PFSK-1 (cell line): ENCODE measurements around the gene TESMIN.

ENCODE experiments used
- POLR2AphosphoS5 ChIP-seq: IDR thresholded peaks from 2 replicates; pipeline ENCODE4 v1.6.1; 2012; ENCODE audit warnings: low read depth, mild to moderate bottlenecking, control low read depth, low read length, moderate library complexity
- REST ChIP-seq, 2 experiments: IDR thresholded peaks; 2 replicates each; pipeline versions ENCODE4 v1.6.1 to v1.8.0; 2011 to 2012; ENCODE audit warnings: low read depth in 2 of 2, low read length in 2 of 2, control low read depth in 1 of 2, inconsistent platforms in 1 of 2, mild to moderate bottlenecking in 1 of 2, moderate library complexity in 1 of 2; ENCODE audit not compliant: insufficient read depth in 1 of 2
- SIN3A ChIP-seq: IDR thresholded peaks from 2 replicates; pipeline ENCODE4 v1.6.1; 2012; ENCODE audit warnings: mild to moderate bottlenecking, low read length, moderate library complexity, borderline replicate concordance; ENCODE audit not compliant: insufficient read depth
- TAF1 ChIP-seq: IDR thresholded peaks from 2 replicates; pipeline ENCODE4 v1.6.1; 2012; ENCODE audit warnings: low read length, control low read depth, borderline replicate concordance; ENCODE audit not compliant: insufficient read depth

DNA sequence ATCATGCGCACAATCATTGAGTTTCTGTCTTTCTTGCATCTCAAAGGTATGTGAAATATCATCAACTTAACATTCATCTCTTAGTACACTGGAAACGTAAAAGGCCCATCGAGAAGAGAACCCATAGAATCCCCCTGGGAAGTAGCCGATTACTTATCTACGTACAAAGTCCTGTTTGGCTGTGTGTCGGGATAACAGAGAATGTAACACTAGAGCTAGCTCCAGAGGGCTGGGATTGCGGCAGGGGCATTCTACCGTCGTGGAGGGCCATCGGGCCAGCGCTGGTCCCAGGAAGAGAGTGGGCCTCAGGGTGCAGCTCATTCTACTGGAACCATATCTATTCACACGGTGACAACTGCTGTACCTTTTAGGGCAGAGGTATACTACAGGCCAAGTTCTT lies 62.4 kb downstream of the TESMIN start:
- TF ChIP-seq REST (IDR thresholded peaks at IDR 0.05; ENCODE audit: insufficient read depth in 1 of 2, low read depth in 2 of 2, low read length in 2 of 2) (no peak), TAF1 (no peak), POLR2AphosphoS5 (no peak), SIN3A (no peak)
